DOHH2 (cell line): ENCODE measurements around the gene C10orf105.

Experiments
- CTCF ChIP-seq: fragments of 200-600 bp; sonication (generic); IDR thresholded peaks from one replicate; pipeline ENCODE4 v1.5.1; 2014; ENCODE audit warnings: antibody characterized with exemption, mild to moderate bottlenecking, low read depth, low read length; ENCODE audit not compliant: poor library complexity, severe bottlenecking
- EZH2phosphoT487 ChIP-seq: fragments of 200-600 bp; sonication (generic); IDR thresholded peaks from 2 replicates; pipeline ENCODE4 v1.6.1; 2017; ENCODE audit warnings: borderline replicate concordance, mild to moderate bottlenecking, antibody characterized with exemption, low read length, moderate library complexity, mixed read lengths

GRCh38 chr10:71744897-71745663, 25.5 kb upstream of the C10orf105 start:
- TF ChIP-seq CTCF (no peak), EZH2phosphoT487 (no peak)
